Neural progenitor cell (in vitro differentiated cells): Measurements from ENCODE around the gene HMX2. TPM values are rescaled to one million over a fixed set of nuclear protein-coding genes. Genes with fewer than 3 reads are reported as not detected.
A peak's percentile ranks its signal among the peaks of the same experiment; 100 is the strongest.

ENCODE experiments used
- DNase-seq: peaks from one replicate; pipeline ENCODE4 v3.0.0-alpha.2; 2016; ENCODE audit warnings: low spot score
- H2AFZ ChIP-seq: fragments of 200-600 bp; sonication (generic); replicated peaks from 2 replicates; pipeline ENCODE4 v1.6.1; 2016; ENCODE audit warnings: antibody characterized with exemption
- H3F3A ChIP-seq: fragments of 200-600 bp; sonication (generic); 2 replicates; pipeline ENCODE4 v1.6.1; 2016; ENCODE audit warnings: antibody characterized with exemption, low read depth
- H3K27ac ChIP-seq: fragments of 200-600 bp; sonication (generic); 2 replicates; pipeline ENCODE4 v1.5.1; 2016; ENCODE audit warnings: mild to moderate bottlenecking
- H3K27me3 ChIP-seq: fragments of 200-600 bp; sonication (generic); 2 replicates; pipeline ENCODE4 v1.6.1; 2016; ENCODE audit warnings: mild to moderate bottlenecking, moderate library complexity
- H3K36me3 ChIP-seq: fragments of 200-600 bp; sonication (generic); 2 replicates; pipeline ENCODE4 v1.5.1; 2016
- H3K4me1 ChIP-seq: fragments of 200-600 bp; sonication (generic); 2 replicates; pipeline ENCODE4 v1.6.1; 2016; ENCODE audit warnings: mixed run types
- H3K4me2 ChIP-seq: fragments of 200-600 bp; sonication (generic); 2 replicates; pipeline ENCODE4 v1.6.1; 2016
- H3K4me3 ChIP-seq: fragments of 200-600 bp; sonication (generic); 2 replicates; pipeline ENCODE4 v1.5.1; 2016
- H3K79me2 ChIP-seq: fragments of 200-600 bp; sonication (generic); 2 replicates; pipeline ENCODE4 v1.6.1; 2016; ENCODE audit warnings: low read depth
- H3K9ac ChIP-seq: fragments of 200-600 bp; sonication (generic); 2 replicates; pipeline ENCODE4 v1.6.1; 2016
- H3K9me3 ChIP-seq: fragments of 200-600 bp; sonication (generic); 2 replicates; pipeline ENCODE4 v1.5.1; 2016; ENCODE audit warnings: low read depth
- H4K20me1 ChIP-seq: fragments of 200-600 bp; sonication (generic); 2 replicates; pipeline ENCODE4 v1.6.1; 2016; ENCODE audit warnings: low read depth
- H3K27ac Mint-ChIP-seq: 3 replicates; pipeline ENCODE4 v1.8.0; 2021; ENCODE audit warnings: mixed read lengths
- H3K27me3 Mint-ChIP-seq: 2 replicates; pipeline ENCODE4 v1.8.0; 2022; ENCODE audit warnings: low read depth, mild to moderate bottlenecking, inconsistent platforms, moderate library complexity, mixed read lengths; ENCODE audit not compliant: insufficient read depth
- H3K36me3 Mint-ChIP-seq: 3 replicates; pipeline ENCODE4 v1.8.0; 2021; ENCODE audit warnings: mixed read lengths
- H3K4me1 Mint-ChIP-seq: 3 replicates; pipeline ENCODE4 v1.8.0; 2021; ENCODE audit warnings: mixed read lengths
- H3K4me3 Mint-ChIP-seq: 3 replicates; pipeline ENCODE4 v1.8.0; 2021; ENCODE audit warnings: mild to moderate bottlenecking, moderate library complexity, mixed read lengths
- H3K9me3 Mint-ChIP-seq: 3 replicates; pipeline ENCODE4 v1.8.0; 2020; ENCODE audit warnings: mixed read lengths
- EZH2 ChIP-seq: fragments of 200-600 bp; sonication (generic); IDR thresholded peaks from 2 replicates; pipeline ENCODE4 v1.6.1; 2017; ENCODE audit warnings: antibody characterized with exemption, mild to moderate bottlenecking, moderate library complexity
- EZH2phosphoT487 ChIP-seq: fragments of 200-600 bp; sonication (generic); IDR thresholded peaks from 2 replicates; pipeline ENCODE4 v1.6.1; 2017; ENCODE audit warnings: antibody characterized with exemption
- total RNA-seq: library from RNA; depleted of rRNA; stranded (reverse); fragments of >200 nt; gene quantifications from 2 replicates; pipeline ENCODE4 v1.2.3, GENCODE V29; 2015; ENCODE audit warnings: low replicate concordance
- TF ChIP-seq, protein P1 (sequence below): fragments of 200-600 bp; sonication (generic); IDR thresholded peaks from 2 replicates; pipeline ENCODE4 v1.5.1; 2017; ENCODE audit warnings: antibody characterized with exemption, mild to moderate bottlenecking

The HMX2 gene
- total RNA-seq, 1 donor from 2014 or later: 0.21 TPM

DNA sequence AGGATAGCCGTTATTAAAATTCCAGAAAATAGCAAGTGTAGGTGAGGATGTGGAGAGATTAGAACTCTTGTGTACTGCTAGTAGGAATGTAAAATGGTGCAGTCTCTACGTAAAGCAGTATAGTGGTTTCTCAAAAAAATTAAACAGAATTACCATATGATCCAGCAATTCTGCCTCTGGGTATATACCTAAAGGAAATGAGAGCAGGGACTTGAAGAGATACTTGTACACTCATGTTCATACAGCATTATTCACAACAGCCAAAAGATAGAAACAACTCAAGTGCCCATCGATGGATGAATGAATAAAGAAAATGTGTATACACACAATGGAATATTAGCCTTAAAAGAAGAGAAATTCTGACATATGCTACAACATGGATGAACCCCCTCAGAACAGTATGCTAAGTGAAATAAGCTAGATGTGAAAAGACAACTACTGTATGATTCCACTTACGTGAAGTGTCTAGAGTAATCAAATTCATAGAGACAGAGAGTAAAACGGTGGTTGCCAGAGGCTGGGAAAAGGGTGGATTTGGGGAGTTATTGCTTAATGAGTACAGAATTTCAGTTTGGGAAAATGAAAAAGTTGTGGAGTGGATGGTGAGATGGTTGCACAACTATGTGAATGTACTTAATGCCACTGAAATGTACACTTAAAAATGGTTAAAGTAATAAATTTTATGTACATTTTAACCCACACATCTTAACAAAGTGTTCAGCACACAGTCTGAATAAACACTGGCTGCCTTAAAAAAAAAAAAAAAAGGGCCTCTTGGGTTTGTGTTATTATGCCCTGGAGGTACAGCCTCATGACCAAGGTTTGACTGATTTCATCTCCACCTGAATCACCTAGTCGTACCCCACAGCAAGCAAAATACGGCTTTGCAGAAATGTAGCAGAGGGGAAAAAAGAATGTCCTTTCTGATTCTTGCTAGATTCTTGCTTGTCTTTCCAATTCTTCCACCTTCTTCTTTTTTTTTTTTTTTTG, 32.5 kb downstream of the HMX2 start:
- H3K4me3 Mint-ChIP-seq: no peak overlapping the region
- Histone ChIP-seq H3K79me2 (no peaks in the 10 kb centered on the region), H3K9me3 (no peaks in the 10 kb centered on the region), H3K4me2 (no peak overlapping the region), H2AFZ (no peak overlapping the region), H3K4me1 (no peaks in the 10 kb centered on the region), H3F3A (no peaks in the 10 kb centered on the region), H3K36me3 (peaks cover 4% of the 10 kb centered on the region), H3K27ac (no peak overlapping the region), H3K9ac (no peak overlapping the region), H4K20me1 (no peaks in the 10 kb centered on the region), H3K4me3 (no peak overlapping the region), H3K27me3 (no peaks in the 10 kb centered on the region)
- no peak overlapping the region for H3K27ac Mint-ChIP-seq
- peaks cover 37% of the 10 kb centered on the region for H3K36me3 Mint-ChIP-seq
- no peak for DNase-seq
- TF ChIP-seq EZH2phosphoT487 (no peak), EZH2 (no peak)
- TF ChIP-seq, protein P1, sequence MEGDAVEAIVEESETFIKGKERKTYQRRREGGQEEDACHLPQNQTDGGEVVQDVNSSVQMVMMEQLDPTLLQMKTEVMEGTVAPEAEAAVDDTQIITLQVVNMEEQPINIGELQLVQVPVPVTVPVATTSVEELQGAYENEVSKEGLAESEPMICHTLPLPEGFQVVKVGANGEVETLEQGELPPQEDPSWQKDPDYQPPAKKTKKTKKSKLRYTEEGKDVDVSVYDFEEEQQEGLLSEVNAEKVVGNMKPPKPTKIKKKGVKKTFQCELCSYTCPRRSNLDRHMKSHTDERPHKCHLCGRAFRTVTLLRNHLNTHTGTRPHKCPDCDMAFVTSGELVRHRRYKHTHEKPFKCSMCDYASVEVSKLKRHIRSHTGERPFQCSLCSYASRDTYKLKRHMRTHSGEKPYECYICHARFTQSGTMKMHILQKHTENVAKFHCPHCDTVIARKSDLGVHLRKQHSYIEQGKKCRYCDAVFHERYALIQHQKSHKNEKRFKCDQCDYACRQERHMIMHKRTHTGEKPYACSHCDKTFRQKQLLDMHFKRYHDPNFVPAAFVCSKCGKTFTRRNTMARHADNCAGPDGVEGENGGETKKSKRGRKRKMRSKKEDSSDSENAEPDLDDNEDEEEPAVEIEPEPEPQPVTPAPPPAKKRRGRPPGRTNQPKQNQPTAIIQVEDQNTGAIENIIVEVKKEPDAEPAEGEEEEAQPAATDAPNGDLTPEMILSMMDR: no peak
- H3K4me1 Mint-ChIP-seq: no peaks in the 10 kb centered on the region
- H3K9me3 Mint-ChIP-seq: peaks cover 17% of the 10 kb centered on the region
- no peaks in the 10 kb centered on the region for H3K27me3 Mint-ChIP-seq

- H3K9me3 Mint-ChIP-seq: peaks cover 24% of the 10 kb centered on the region
- H3K4me1 Mint-ChIP-seq: no peaks in the 10 kb centered on the region
- no peaks in the 10 kb centered on the region for H3F3A ChIP-seq
- H2AFZ ChIP-seq: no peak overlapping the region
- no peak overlapping the region for H3K4me2 ChIP-seq
- H3K27me3 ChIP-seq: no peaks in the 10 kb centered on the region
- no peaks in the 10 kb centered on the region for H4K20me1 ChIP-seq
- no peak overlapping the region for H3K9ac ChIP-seq
- peaks cover 30% of the 10 kb centered on the region for H3K36me3 Mint-ChIP-seq
- no peak overlapping the region for H3K27ac Mint-ChIP-seq
- H3K27ac ChIP-seq: no peak overlapping the region
- no peaks in the 10 kb centered on the region for H3K36me3 ChIP-seq
- no peaks in the 10 kb centered on the region for H3K4me1 ChIP-seq
- no peak overlapping the region for H3K4me3 Mint-ChIP-seq
- TF ChIP-seq EZH2phosphoT487 (no peak), EZH2 (no peak)
- TF ChIP-seq, protein P1: no peak
- no peaks in the 10 kb centered on the region for H3K9me3 ChIP-seq
- no peaks in the 10 kb centered on the region for H3K79me2 ChIP-seq
- H3K27me3 Mint-ChIP-seq: no peaks in the 10 kb centered on the region
- no peak for DNase-seq
- H3K4me3 ChIP-seq: no peak overlapping the region
Measured at GRCh38 chr10:123183724-123184123, 35.8 kb downstream of the HMX2 start.

DNA sequence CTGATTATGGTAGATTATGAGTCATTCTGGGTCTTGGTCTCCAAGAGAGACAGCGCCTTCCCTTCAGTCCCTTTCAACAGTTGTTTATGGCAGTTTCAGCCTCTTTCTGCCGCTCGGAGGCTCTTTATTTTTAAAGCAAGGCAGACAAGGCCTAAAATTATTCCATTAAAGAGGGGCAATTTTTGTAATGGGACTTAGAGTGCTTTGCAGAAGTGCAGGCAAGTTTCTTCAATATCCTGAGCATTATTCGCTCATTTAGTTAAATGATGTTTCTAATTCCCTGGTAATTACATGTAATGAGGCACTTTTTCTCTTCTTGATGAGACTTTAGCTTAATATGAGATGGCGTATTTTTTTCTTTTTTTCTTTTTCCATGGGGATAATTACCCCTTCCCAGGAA, 39.8 kb downstream of the HMX2 start:
- no peaks in the 10 kb centered on the region for H3F3A ChIP-seq
- H2AFZ ChIP-seq: no peak overlapping the region
- Mint-ChIP-seq H3K27ac (no peak overlapping the region), H3K4me1 (no peaks in the 10 kb centered on the region), H3K27me3 (peaks cover 2% of the 10 kb centered on the region), H3K4me3 (no peak overlapping the region), H3K9me3 (peaks cover 22% of the 10 kb centered on the region), H3K36me3 (peaks cover 30% of the 10 kb centered on the region)
- no peaks in the 10 kb centered on the region for H3K79me2 ChIP-seq
- TF ChIP-seq EZH2phosphoT487 (no peak), EZH2 (no peak)
- TF ChIP-seq, protein P1: no peak
- H3K9ac ChIP-seq: peak overlapping the region; percentile 13
- H3K4me2 ChIP-seq: no peak overlapping the region
- H4K20me1 ChIP-seq: no peaks in the 10 kb centered on the region
- no peaks in the 10 kb centered on the region for H3K4me1 ChIP-seq
- no peaks in the 10 kb centered on the region for H3K36me3 ChIP-seq
- no peaks in the 10 kb centered on the region for H3K9me3 ChIP-seq
- no peaks in the 10 kb centered on the region for H3K27me3 ChIP-seq
- no peak overlapping the region for H3K27ac ChIP-seq
- no peak overlapping the region for H3K4me3 ChIP-seq
- no peak for DNase-seq
